H9 (cell line): Measurements from ENCODE around the gene METTL22. TPM values are rescaled to one million over a fixed set of nuclear protein-coding genes. Genes with fewer than 3 reads are reported as not detected.

ENCODE experiments used
- DNase-seq: peaks from one replicate; pipeline ENCODE4 v3.0.0-alpha.2; 2017
- H2AFZ ChIP-seq: one replicate; pipeline ENCODE4 v1.6.1; 2013; ENCODE audit warnings: mild to moderate bottlenecking, low read length, control low read depth, moderate library complexity
- H2AK5ac ChIP-seq: 2 replicates; pipeline ENCODE4 v1.6.1; 2013; ENCODE audit warnings: low read length, control low read depth, mixed read lengths; ENCODE audit not compliant: insufficient read length
- H2BK120ac ChIP-seq: one replicate; pipeline ENCODE4 v1.6.1; 2013; ENCODE audit warnings: low read depth, mild to moderate bottlenecking, low read length, control low read depth, inconsistent platforms; ENCODE audit not compliant: poor library complexity, severe bottlenecking
- H2BK12ac ChIP-seq: 2 replicates; pipeline ENCODE4 v1.6.1; 2013; ENCODE audit warnings: low read length, control low read depth, mixed read lengths, low read depth; ENCODE audit not compliant: insufficient read length
- H2BK15ac ChIP-seq: 2 replicates; pipeline ENCODE4 v1.6.1; 2013; ENCODE audit warnings: low read depth, low read length, control low read depth
- H2BK20ac ChIP-seq: one replicate; pipeline ENCODE4 v1.6.1; 2013; ENCODE audit warnings: low read depth, mild to moderate bottlenecking, low read length, control low read depth, inconsistent platforms; ENCODE audit not compliant: poor library complexity, severe bottlenecking
- H2BK5ac ChIP-seq: 2 replicates; pipeline ENCODE4 v1.6.1; 2013; ENCODE audit warnings: low read length, control low read depth, mixed read lengths; ENCODE audit not compliant: insufficient read length
- H3K14ac ChIP-seq: 2 replicates; pipeline ENCODE4 v1.6.1; 2013; ENCODE audit warnings: low read length, control low read depth; ENCODE audit not compliant: insufficient read depth
- H3K18ac ChIP-seq: 2 replicates; pipeline ENCODE4 v1.6.1; 2013; ENCODE audit warnings: low read depth, mild to moderate bottlenecking, mixed read lengths, low read length, control low read depth; ENCODE audit not compliant: insufficient read length
- H3K23ac ChIP-seq: 2 replicates; pipeline ENCODE4 v1.6.1; 2013; ENCODE audit warnings: low read length, control low read depth, mixed read lengths, low read depth; ENCODE audit not compliant: insufficient read length
- H3K23me2 ChIP-seq: 2 replicates; pipeline ENCODE4 v1.6.1; 2013; ENCODE audit warnings: low read depth, mild to moderate bottlenecking, mixed read lengths, low read length, control low read depth; ENCODE audit not compliant: insufficient read length, poor library complexity, severe bottlenecking
- H3K27ac ChIP-seq: 2 replicates; pipeline ENCODE4 v1.5.1; 2013; ENCODE audit warnings: low read length, control low read depth, mixed read lengths, low read depth; ENCODE audit not compliant: insufficient read length
- H3K27me3 ChIP-seq: 2 replicates; pipeline ENCODE4 v1.6.1; 2013; ENCODE audit warnings: low read length, control low read depth, inconsistent platforms; ENCODE audit not compliant: insufficient read depth
- H3K4ac ChIP-seq: 2 replicates; pipeline ENCODE4 v1.6.1; 2013; ENCODE audit warnings: low read depth, mild to moderate bottlenecking, control low read depth, inconsistent platforms, low read length, moderate library complexity
- H3K4me1 ChIP-seq: 2 replicates; pipeline ENCODE4 v1.6.1; 2013; ENCODE audit warnings: low read length, control low read depth, inconsistent platforms; ENCODE audit not compliant: insufficient read depth
- H3K4me2 ChIP-seq: 2 replicates; pipeline ENCODE4 v1.6.1; 2013; ENCODE audit warnings: low read length, control low read depth, mixed read lengths; ENCODE audit not compliant: insufficient read length, insufficient read depth
- H3K56ac ChIP-seq: 2 replicates; pipeline ENCODE4 v1.6.1; 2013; ENCODE audit warnings: low read depth, mild to moderate bottlenecking, mixed read lengths, low read length, control low read depth; ENCODE audit not compliant: insufficient read length
- H3K79me1 ChIP-seq: 2 replicates; pipeline ENCODE4 v1.6.1; 2013; ENCODE audit warnings: low read depth, mild to moderate bottlenecking, moderate library complexity, low read length, control low read depth, inconsistent platforms; ENCODE audit not compliant: insufficient read depth, poor library complexity, severe bottlenecking
- H3K79me2 ChIP-seq: 2 replicates; pipeline ENCODE4 v1.6.1; 2013; ENCODE audit warnings: low read length, control low read depth, inconsistent platforms; ENCODE audit not compliant: insufficient read depth
- H3K9ac ChIP-seq: 2 replicates; pipeline ENCODE4 v1.6.1; 2013; ENCODE audit warnings: low read length, control low read depth, mixed read lengths; ENCODE audit not compliant: insufficient read length; ENCODE audit errors: extremely low read depth
- H3K9me3 ChIP-seq: one replicate; pipeline ENCODE4 v1.6.1; 2013; ENCODE audit warnings: low read depth, low read length, inconsistent platforms; ENCODE audit not compliant: control insufficient read depth
- H3T11ph ChIP-seq: one replicate; pipeline ENCODE4 v1.6.1; 2013; ENCODE audit warnings: mild to moderate bottlenecking, low read length, control low read depth, inconsistent platforms
- H4K20me1 ChIP-seq: one replicate; pipeline ENCODE4 v1.6.1; 2013; ENCODE audit not compliant: control insufficient read depth, insufficient read length, insufficient read depth
- H4K5ac ChIP-seq: 2 replicates; pipeline ENCODE4 v1.6.1; 2013; ENCODE audit warnings: low read depth, mild to moderate bottlenecking, mixed read lengths, low read length, control low read depth; ENCODE audit not compliant: insufficient read length
- H4K8ac ChIP-seq: replicated peaks from 2 replicates; pipeline ENCODE4 v1.6.1; 2013; ENCODE audit warnings: low read length, control low read depth, mixed read lengths, low read depth; ENCODE audit not compliant: insufficient read length
- H4K91ac ChIP-seq: 2 replicates; pipeline ENCODE4 v1.6.1; 2013; ENCODE audit warnings: low read depth, mild to moderate bottlenecking, moderate library complexity, mixed read lengths, low read length, control low read depth; ENCODE audit not compliant: insufficient read length
- H3K27ac Mint-ChIP-seq, 3 experiments: 2 replicates in 2 of 3; 3 replicates in 1 of 3; pipeline ENCODE4 v1.8.0; 2020 to 2021; ENCODE audit warnings: mixed read lengths in 3 of 3, mild to moderate bottlenecking in 1 of 3, moderate library complexity in 1 of 3
- H3K27me3 Mint-ChIP-seq: 2 replicates; pipeline ENCODE4 v1.8.0; 2021; ENCODE audit warnings: low read depth, mild to moderate bottlenecking, moderate library complexity, mixed read lengths
- H3K36me3 Mint-ChIP-seq, 3 experiments: 2 replicates in 2 of 3; 3 replicates in 1 of 3; pipeline ENCODE4 v1.8.0; 2020 to 2021; ENCODE audit warnings: low read depth in 3 of 3, mixed read lengths in 3 of 3; ENCODE audit not compliant: insufficient read depth in 1 of 3
- H3K4me1 Mint-ChIP-seq, 2 experiments: 2 replicates each; pipeline ENCODE4 v1.8.0; 2020; ENCODE audit warnings: mixed read lengths in 2 of 2
- H3K4me3 Mint-ChIP-seq, 2 experiments: 2 replicates in 1 of 2; 3 replicates in 1 of 2; pipeline ENCODE4 v1.8.0; 2020 to 2021; ENCODE audit warnings: mild to moderate bottlenecking in 2 of 2, mixed read lengths in 2 of 2, moderate library complexity in 1 of 2
- H3K9me3 Mint-ChIP-seq, 2 experiments: 2 replicates in 1 of 2; 3 replicates in 1 of 2; pipeline ENCODE4 v1.8.0; 2020; ENCODE audit warnings: mild to moderate bottlenecking in 2 of 2, mixed read lengths in 2 of 2, moderate library complexity in 1 of 2
- CTCF ChIP-seq: fragments of 200-600 bp; sonication (generic); conservative IDR thresholded peaks from 3 replicates; pipeline ENCODE4 v1.8.0; 2021; ENCODE audit warnings: antibody characterized with exemption, mild to moderate bottlenecking
- WGBS: extraction: QIAGEN DNeasy Blood & Tissue Kit; methylation state at CpG from one replicate; pipeline ENCODE4 v1.1.7; 2013; ENCODE audit warnings: missing lambda C conversion rate, low lambda C conversion rate, mixed read lengths; ENCODE audit not compliant: insufficient read length; ENCODE audit errors: extremely low coverage; 5-methylcytosine and 5-hydroxymethylcytosine counted together
- total RNA-seq: library from RNA; stranded (reverse); gene quantifications from 2 replicates; pipeline ENCODE4 v1.2.1, GENCODE V29; 2021

The METTL22 gene
- total RNA-seq, 1 experiment from 2014 or later = 51.9 TPM

- Histone ChIP-seq H4K20me1 (no peaks in the 10 kb centered on the region), H3K4me1 (no peaks in the 10 kb centered on the region), H3K4ac (no peak overlapping the region), H2BK5ac (no peak overlapping the region), H2BK120ac (no peak overlapping the region), H3K27me3 (no peaks in the 10 kb centered on the region), H2BK15ac (no peak overlapping the region), H4K8ac (no peak overlapping the region), H3K9me3 (no peaks in the 10 kb centered on the region), H3K79me2 (no peaks in the 10 kb centered on the region), H3K23me2 (no peaks in the 10 kb centered on the region), H4K5ac (no peak overlapping the region), H4K91ac (no peak overlapping the region), H3K23ac (no peak overlapping the region), H3K56ac (no peak overlapping the region), H3K27ac (no peak overlapping the region), H3T11ph (no peak overlapping the region), H3K18ac (no peak overlapping the region), H3K79me1 (no peaks in the 10 kb centered on the region), H2AFZ (no peak overlapping the region), H2BK12ac (no peak overlapping the region), H2AK5ac (no peak overlapping the region), H3K14ac (no peak overlapping the region), H2BK20ac (no peak overlapping the region), H3K4me2 (peak overlapping the region; percentile 31), H3K9ac (no peak overlapping the region)
- no peaks in the 10 kb centered on the region; a peak in 1 of 7 replicates for H3K36me3 Mint-ChIP-seq
- peak; percentile 84 for DNase-seq
- no peak overlapping the region for H3K4me3 Mint-ChIP-seq
- peak; percentile 80 for TF ChIP-seq CTCF
- peaks cover 10 to 11% of the 10 kb centered on the region in 2 experiments for H3K4me1 Mint-ChIP-seq
- WGBS = no CpG with 5 or more reads among the region's 13 CpGs
- peaks cover 16% of the 10 kb centered on the region for H3K27me3 Mint-ChIP-seq
- H3K27ac Mint-ChIP-seq = no peak overlapping the region; a peak in 1 of 7 replicates
- no peaks in the 10 kb centered on the region for H3K9me3 Mint-ChIP-seq
These were observed 39.4 kb downstream of the METTL22 start for GRCh38 chr16:8660841-8661301.
